GM21723 (cell line): ENCODE results near the gene ORAI2.
A peak's percentile ranks its signal among the peaks of the same experiment; 100 is the strongest.
"Not testable (repeated sequence)": the region's sequence is repeated elsewhere in the genome, so short reads cannot be mapped to it uniquely, and the experiment has no call there.

ENCODE experiments used
- ATAC-seq: cut with Tn5 transposase; IDR thresholded peaks from one replicate; pipeline ENCODE4 v1.9.1; 2021; ENCODE audit warnings: mild to moderate bottlenecking, moderate library complexity; ENCODE audit not compliant: unreplicated experiment

ORAI2 gene

DNA sequence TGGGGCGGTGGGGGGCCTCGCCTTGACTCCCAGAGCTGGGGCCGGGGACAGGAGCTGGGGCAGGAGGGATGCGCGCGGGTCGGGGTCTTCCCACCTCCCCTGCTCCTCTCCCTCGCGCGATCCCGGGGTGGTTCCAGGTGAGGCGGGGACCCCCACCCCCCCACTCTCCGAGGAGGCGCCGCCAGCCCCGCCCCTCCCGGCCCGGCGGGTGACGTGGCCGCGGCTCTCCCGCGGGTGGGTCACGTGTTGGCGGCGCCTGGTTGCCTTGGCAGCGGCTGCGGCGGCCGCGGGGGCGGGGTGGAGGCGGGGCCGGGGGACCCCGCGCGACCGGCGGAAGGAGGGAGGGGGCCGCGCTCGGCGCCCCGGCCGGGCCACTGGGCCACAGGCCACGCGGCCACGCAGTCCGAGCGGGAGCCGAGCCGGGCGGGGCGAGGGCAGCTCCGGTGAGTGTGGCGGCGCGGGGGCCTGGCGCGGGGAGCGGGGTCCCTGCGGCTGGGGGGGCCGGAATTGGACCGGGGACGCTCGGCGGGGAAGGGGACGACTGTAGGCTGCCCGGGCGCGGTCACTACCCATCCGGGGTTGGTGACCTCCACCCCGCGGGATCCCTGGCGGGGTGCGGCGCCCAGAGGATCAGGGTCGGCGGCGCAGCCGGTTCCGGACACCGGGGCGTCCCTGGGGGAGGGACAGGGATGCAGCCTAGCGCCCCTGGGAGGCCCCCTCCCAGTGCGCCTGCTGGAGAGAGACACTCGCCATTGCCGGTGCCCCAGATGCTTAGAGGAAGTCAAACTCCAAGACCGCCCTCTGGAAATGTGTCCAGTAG is at the start of gene ORAI2:
TSS of gene ORAI2 (plus strand) at position 357 of the 820 bp plus-strand sequence. CDS start 5,382 bp downstream, outside the sequence.
- ATAC-seq = peak; percentile 53

DNA sequence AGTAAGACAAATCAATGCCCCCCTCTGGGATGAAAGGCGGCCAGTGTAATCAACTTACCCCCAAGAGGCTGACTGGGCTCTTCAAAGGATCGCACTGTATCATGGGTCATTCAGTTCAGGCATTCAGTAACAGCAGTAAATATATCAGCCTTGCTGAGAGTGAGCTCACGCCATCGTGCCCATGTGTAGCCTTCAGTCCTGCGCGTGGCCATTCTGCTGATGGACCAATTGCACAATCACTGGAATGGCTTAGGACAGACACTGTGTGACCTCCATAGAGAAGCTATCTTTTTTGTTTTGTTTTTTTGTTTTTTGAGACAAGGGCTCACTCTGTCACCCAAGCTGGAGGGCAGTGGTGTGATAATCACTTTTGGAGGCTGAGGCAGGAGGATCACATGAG is 46.3 kb upstream of the ORAI2 start:
- ATAC-seq = no peak

DNA sequence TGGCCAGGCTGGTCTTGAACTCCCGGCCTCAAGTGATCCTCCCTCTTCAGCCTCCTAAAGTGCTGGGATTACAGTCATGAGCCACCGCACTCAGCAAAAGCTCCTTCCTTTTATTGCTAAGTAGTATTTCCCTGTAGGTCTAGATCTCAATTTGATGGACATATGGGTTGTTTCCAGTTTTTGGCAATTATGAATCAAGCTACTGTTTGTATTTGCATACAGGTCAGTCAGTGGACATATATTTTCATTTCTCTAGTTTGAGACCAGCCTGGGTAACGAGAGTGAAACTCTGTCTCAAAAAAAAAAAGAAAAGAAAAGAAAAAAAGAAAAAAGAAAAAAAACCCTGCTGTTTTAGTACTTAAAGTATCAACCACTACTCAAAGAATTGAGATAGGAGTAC is 43.6 kb upstream of the ORAI2 start:
- ATAC-seq = no peak

DNA sequence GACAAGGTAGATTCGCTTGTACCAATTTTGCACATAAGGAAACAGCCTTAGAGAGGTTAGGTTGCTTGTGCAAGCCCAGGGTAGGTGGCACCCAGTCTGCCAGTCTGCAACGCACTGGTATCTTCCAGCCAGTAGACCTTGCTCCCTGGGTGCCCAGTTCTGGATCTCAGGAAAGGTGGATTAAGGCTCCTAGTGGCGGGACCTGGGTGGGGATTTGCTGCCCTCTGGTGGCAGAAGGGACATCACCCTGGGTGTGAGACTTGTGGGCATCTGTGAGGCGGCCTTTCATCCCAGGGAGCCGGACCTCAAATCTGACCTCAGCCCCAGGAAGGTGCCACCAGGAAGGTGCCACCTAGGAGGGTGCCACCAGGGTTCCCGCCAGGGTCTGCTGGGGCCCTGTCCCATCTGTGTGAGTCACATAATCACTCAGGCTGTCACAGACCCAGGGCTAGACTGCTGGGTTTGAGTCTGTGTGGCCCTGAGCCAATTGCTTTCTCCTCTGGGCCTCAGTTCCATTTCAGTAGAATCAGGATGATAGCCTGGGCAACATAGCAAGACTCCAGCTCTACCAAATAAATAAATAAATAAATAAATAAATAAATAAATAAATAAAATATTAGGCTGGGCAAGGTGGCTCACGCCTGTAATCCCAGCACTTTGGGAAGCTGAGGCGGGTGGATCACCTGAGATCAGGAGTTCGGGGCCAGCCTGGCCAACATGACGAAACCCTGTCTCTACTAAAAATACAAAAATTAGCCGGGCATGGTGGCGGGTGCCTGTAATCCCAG is 42.5 kb upstream of the ORAI2 start:
- ATAC-seq = no peak

DNA sequence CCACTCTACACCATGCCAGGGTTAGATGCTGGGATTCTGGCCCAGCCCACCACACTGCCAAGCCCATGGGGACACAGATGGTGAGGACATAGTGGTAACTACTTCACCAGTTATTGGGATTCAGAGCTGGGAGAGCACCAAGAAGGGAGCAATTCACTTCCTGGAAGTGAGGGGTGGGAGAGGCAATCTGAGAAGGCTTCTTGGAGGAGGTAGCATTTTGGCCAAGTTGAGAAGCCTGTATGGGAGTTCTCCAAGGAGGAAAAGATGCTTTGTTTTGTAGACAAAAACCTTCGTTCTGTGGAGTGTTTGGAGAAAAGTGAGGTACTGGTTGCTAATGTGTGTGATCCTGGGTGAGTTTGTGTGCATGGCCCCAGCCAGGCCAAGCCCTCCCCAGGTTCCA is 41.0 kb upstream of the ORAI2 start:
- no peak for ATAC-seq

DNA sequence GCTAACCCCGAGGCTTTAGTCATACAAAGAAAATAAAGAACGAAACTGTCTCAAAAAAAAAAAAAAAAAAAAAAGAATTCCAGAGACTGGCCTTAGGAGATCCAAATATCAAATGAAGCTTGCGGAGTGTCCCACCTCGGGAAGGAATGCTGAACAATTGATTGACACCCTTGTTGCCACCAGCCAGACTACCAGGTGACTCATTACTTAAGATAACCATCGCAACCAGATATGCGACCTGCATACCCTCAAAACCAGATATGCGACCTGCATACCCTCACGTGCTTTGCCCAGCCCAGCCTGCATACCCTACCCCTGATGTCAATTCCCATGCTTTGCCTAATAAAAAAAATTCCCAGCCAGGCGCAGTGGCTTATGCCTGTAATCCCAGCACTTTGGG is 39.9 kb upstream of the ORAI2 start:
- ATAC-seq = no peak

DNA sequence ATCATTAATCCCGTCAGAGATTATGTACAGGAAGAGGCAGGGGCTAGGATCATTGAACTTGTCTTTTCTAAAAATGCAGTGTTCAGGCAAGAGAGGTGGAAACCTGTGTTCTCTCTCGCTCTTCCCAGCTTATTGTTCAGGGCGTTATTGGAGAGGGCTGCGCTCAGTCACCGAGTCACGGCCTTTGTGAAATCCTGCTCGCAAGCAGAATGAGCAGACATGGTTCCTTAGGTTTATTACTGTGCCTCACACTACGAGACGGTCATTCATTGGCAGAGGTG is 37.8 kb upstream of the ORAI2 start:
- no peak for ATAC-seq

DNA sequence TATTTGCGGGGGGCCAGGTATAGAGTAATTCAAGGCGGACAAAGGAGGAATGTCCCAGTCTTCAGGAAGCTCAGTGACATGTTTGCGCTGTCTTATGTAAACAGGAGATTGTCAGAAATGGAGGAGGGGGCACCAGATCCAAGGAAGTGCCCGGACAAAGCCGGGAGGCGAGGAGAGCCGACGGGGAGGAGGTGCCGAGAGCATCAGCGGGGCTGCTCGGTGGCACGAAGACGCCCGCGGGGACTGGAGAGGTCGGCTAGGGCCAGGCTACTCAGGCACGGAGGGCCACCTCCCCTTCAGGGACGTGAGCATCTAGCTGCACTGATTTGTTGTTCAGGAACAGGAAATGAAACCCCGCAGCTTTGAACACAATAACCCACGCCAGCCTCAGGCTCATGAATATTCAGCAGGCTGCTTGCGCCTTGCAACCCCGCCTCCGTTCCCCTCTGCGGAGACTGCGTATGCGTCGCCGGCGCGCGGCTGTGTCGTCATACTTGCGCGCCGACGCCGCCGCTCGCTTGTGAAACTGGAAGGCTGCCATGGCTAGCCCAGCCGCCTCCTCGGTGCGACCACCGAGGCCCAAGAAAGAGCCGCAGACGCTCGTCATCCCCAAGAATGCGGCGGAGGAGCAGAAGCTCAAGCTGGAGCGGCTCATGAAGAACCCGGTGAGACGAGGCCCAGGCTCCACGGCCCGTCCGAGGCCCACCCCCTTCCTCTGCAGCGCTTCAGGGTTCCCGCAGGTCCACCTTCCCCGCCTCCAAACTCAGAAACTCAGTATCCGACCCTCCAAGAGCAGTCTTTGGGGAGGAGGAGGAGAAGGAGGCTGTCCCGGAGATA is 37.3 kb upstream of the ORAI2 start, which contains the start of gene PRKRIP1:
TSS of gene PRKRIP1 (plus strand) at position 491 of the 837 bp plus-strand sequence. CDS start at position 540, 49 bp downstream.
- peak; percentile 97 for ATAC-seq

DNA sequence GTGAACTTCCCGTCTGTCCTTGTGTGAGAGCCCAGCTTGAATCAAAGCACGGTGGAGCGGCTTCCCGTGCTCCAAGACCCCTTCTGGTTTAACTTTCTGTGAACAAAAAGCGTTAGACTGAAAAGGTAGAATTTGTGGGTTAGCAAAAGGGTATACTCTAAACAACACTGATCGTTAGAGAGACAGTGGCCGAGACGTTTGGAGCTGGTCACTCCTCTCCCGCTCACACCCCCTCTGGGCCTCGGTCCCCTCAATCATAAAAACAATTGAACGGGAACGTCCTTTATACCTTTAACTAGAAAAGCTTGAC is 36.7 kb upstream of the ORAI2 start:
- peak; percentile 5 for ATAC-seq

DNA sequence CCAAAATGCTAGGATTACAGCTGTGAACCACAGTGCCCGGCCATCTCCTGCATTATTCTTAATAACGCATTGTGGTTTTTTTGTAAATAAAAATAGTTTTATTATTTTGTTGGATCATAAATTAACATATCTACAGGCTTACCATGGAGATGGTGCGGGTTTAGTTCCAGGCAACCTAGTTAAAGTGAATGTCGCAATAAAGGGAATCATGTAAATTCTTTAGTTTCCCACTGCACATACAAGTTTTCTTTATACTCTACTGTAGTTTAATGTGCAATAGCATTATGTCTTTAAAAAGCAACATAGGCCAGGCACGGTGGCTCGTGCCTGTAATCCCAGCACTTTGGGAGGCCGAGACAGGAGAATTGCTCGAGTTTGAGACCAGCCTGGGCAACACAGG is 34.8 kb upstream of the ORAI2 start:
- ATAC-seq = no peak

DNA sequence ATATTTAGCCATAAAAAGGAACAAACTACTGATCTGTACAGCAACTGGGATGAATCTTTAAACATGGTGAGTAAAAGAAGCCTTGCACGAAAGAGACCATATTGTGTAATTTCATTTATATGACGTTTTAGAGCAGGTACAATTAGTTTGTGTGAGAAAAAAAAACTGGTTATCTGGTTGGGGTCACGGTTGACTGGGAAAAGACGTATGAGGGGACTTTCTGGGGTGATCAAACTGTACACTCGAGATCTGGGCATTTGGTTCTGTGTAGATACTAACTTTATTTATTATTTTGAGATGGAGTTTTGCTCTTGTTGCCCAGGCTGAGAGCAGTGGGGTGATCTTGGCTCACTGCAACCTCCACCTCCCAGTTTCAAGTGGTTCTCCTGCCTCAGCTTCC is 33.0 kb upstream of the ORAI2 start:
- ATAC-seq = no peak

DNA sequence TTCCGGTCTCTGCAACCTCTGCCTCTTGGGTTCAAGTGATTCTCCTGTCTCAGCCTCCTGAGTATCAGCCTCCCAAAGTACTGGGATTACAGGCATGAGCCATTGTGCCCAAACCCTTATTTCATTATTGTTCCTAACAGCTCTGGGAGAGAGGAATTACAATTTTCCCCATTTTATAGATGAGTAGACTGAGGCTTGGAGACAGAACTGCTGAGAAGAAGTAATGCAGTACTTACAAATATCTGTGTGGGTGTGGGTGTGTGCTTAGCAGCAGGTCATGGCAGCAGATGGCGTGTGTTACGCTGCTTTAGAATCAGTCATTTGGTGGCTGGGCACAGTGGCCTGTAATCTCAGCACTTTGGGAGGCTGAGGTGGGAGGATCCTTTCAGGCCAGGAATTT is 29.8 kb upstream of the ORAI2 start:
- no peak for ATAC-seq

DNA sequence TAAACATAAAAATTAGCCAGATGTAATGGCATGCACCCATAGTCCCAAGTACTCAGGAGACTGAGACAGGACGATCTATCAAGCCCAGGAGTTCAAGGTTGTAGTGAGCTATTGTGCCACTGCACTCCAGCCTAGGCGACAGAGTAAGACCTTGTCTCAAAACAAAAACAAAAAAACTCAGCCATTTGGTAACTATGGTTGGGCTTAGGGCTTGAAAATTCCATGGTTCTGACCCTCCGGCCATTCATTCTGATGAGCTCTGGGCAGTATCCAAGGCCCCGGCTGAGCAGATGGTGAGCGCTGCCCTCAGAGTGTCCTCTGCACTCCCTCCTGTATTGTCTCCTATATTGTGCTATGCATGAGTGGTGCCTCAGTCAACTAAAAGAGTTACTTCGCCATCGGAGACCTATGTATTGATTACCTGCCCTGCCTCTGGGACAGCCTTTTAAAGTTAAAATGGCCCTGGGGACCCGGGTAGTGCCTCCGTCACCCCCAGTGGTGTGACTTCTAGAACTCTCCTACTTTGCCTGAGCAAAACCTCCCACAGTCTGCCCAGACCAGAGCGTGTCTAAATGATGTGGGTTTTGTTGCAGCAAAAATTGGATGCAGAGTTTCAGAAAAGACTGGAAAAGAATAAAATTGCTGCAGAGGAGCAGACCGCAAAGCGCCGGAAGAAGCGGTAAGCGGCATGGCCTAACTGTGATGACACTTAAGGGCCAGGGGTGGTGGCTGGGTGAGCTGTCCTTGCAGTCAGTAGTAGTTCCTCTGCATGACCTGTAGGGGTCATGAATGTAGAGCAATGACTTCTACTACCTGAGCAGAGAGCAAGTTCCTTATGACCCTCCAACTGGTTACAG is 29.1 kb upstream of the ORAI2 start:
- ATAC-seq = peak; percentile 86

DNA sequence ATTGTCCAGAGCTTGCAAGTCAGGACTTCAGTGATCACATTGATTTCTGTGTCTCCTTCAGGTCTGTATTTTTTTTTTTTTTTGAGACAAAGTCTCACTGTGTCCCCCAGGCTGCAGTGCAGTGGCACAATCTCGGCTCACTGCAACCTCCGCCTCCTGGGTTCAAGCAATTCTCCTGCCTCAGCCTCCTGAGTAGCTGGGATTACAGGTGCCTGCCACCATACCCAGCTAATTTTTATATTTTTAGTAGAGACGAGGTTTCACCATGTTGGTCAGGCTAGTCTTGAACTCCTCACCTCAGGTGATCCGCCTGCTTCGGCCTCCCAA is 28.6 kb upstream of the ORAI2 start:
- ATAC-seq = not testable (repeated sequence)

DNA sequence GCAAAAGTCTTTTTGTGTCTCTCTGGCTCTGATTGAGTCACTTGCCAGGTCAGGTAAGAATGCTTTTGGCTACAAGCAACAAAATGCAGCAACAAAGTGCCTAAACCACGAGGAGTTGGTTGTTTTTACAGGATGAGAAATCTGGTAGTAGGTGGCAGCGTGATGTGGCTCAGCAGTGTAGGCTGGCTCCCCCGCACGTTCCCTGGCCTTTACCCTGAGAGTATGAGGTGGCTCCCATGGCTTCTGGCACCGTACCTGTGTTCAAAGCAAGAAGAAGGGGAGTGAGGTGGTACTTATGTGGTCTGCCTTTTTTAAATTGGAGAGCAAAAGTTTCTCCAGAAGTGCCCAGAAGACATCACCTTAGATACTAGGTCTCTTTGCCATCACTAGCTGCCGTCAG is 25.5 kb upstream of the ORAI2 start:
- ATAC-seq = no peak

DNA sequence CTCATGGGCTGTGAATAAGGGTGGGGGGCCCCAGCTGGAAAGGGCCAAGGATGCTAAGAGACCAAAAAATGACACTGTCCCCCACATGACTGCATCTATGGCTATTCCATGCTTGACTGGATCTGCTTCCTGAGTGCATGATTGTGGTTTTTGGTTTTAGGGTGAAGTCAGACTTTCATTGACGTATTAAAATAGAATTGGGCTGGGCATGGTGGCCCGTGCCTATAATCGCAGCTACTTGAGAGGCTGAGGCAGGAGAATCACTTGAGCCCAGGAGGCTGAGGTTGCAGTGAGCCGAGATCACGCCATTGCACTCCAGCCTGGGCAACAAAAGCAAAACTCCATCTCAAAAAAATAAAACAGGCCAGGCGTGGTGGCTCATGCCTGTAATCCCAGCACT is 24.8 kb upstream of the ORAI2 start:
- ATAC-seq = peak; percentile 63

DNA sequence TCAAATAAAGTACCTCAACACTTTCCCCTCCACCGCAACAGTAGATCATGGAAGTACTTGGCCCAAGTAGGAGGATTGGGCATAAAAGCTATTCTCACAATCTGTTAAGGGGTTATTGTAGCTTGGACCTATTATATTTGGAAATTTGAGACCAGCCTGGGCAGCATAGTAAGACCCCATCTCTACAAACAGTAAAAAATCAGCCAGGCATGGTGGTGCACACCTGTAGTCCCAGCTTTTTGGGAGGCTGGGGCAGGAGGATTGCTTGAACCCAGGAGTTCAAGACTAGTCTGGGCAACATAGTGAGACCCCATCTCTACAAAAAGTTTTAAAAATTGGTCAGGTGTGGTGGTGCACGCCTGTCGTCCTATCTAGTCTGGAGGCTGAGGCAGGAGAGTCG is 24.0 kb upstream of the ORAI2 start:
- ATAC-seq = no peak

DNA sequence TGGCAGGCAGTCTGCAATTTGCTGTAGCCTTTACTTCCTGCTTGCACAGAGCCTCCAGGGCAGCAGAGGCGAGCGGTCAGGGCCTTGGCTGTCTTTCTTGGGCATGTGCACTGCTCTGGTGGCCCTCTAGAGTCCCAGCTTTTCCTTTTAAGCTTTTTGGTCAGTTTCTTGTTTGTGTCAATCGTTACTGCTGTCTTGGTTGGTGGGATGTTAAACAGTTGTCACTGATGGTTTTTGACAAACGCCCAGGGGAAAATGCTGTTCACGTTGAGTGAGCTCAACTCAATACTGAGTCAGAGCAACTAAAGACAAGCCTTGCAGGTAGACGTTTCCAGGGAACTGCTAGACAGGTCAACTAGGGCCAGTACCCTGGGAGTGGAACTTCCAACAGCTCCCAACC is 23.3 kb upstream of the ORAI2 start:
- ATAC-seq = no peak

DNA sequence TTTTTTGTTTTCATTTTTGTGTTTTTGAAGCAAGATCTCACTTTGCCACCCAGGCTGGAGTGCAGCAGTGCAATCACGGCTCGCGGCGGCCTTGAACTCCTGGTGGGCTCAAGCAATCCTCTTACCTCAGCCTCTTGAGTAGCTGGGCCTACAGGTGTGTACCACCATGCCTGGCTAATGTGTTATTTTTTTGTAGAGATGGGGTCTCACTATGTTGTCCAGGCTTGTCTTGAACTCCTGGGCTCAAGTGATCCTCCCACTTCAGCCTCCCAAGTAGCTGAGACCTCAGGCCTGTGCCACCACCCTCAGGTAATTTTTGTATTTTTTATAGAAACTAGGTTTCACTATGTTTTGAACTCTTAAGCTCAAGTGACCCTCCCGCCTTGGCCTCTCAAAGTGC is 22.5 kb upstream of the ORAI2 start:
- no peak for ATAC-seq

DNA sequence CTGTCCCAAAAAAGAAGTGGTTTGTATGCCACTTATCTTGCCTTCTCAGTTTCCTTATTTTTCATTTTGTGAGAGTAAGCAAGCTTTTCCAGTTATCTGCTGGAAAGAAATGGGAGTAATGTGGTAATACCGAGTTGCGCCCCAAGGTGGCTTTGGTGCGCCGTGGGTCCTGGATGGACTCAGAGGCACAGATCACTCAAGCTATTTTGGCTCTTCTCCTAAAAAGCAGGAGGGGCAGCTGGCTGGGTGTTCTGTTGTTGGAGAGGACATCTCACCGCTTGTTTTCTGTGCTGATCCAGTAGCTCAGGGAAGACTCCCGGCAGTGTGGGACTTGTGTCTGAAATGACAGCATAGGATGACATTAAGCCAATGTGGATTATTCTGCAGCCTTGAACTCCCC is 20.8 kb upstream of the ORAI2 start:
- ATAC-seq = no peak

DNA sequence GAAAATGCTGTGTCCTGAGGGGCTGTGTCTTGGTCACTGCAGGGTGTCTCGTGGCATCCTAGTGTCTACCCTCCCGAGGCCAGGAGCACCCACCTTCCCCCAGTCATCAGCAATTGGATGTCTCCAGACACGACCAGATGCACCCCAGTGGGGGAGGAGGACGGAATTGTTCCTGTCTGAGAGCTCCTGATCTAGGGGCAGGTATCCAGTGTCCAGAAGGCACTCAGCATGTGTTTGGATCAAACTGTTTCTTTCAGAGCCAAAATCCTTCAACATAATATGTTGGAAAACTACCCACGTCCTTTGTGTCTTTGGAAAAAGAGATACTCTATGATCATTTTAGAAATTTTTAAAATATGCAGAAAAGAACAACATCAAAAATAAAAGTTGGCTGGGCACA is 20.3 kb upstream of the ORAI2 start:
- no peak for ATAC-seq
